GM21423 (cell line): ENCODE results near the gene NPHP1.
"Not testable (repeated sequence)": the region's sequence is repeated elsewhere in the genome, so short reads cannot be mapped to it uniquely, and the experiment has no call there.

Experiments
- ATAC-seq: cut with Tn5 transposase; IDR thresholded peaks from one replicate; pipeline ENCODE4 v1.9.1; 2021; ENCODE audit warnings: mild to moderate bottlenecking, moderate library complexity; ENCODE audit not compliant: unreplicated experiment

Gene NPHP1

GRCh38 chr2:110105183-110105582, 99.6 kb downstream of the NPHP1 start:
- ATAC-seq = no peak

DNA sequence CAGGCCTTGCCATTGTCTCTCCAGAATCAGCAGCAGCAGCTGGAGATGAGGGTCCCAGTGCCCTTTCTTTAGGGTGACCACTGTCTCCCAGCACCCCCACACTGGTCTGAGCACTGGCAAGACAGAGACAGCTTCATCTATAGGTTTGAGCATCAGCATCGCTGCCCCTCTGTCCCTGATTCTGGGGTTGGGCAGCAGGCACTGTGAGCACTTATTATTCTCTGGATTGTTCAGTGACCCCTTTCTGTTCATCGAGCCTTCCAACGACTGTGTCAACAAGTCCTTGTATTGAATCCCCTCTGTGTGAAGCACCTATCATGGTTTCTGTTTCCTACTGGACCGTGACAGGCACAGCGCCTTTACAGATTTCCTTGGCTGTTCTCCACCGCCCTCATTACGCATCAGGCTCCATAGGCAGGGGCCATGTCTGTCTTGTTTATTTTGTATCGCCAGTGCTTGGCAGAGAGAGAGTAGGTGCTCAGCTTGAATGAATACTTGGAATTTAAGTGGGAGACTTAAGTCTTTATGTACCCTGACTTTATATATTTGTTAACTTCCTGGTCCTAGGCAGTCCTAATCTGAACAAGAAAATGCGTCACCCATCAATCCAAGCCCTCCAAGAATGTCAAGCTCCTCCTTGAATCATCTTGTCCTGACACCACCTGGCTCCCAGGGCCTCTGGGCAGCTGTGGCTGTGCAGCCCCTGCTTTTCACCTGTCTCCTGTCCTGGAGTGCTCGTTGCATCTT, 100.6 kb downstream of the NPHP1 start:
- no peak for ATAC-seq

DNA sequence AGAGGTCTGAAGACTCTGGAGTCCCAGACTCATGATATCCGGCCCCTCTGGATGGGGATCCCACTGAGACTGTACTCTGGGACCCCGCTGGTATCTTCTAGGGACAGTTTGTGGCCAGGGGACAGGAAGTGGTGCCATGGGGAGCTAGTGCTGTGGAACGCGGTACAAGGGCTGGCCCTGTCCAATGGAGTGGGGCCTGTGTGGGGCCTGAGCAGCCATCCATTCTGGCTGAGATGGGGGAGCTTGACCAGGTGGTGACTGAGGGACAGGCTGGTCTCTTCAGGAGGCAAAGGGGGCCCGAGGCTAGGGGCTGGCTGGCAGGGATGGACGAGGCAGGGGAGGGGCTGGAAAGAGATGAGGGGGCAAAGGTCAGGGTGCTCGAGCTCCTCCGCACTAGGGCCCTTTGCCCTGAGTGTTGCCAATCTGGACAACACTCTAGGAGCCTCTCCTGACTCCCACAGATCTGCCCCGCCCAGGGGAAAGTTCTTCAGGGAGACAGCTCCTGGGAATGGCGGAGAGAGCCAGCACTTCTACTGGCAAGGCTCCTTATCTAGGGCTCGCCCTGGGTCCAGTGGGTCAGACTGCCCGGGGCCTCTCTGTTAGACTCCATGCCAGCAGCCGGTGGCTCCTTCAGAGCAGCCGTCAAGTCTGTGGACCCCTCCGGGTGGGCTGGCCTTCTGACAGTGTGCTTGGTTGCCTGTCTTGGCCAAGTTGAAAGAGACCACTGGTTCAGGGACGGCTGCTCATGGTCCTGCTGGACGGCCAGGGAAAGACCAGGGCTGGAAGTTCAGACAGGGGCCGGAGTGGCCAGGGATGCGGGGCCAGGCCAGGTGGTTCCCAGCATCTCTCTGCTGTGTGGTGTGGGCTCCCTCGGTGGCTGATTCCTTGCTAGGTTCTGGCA, 101.5 kb downstream of the NPHP1 start:
- no peak for ATAC-seq

DNA sequence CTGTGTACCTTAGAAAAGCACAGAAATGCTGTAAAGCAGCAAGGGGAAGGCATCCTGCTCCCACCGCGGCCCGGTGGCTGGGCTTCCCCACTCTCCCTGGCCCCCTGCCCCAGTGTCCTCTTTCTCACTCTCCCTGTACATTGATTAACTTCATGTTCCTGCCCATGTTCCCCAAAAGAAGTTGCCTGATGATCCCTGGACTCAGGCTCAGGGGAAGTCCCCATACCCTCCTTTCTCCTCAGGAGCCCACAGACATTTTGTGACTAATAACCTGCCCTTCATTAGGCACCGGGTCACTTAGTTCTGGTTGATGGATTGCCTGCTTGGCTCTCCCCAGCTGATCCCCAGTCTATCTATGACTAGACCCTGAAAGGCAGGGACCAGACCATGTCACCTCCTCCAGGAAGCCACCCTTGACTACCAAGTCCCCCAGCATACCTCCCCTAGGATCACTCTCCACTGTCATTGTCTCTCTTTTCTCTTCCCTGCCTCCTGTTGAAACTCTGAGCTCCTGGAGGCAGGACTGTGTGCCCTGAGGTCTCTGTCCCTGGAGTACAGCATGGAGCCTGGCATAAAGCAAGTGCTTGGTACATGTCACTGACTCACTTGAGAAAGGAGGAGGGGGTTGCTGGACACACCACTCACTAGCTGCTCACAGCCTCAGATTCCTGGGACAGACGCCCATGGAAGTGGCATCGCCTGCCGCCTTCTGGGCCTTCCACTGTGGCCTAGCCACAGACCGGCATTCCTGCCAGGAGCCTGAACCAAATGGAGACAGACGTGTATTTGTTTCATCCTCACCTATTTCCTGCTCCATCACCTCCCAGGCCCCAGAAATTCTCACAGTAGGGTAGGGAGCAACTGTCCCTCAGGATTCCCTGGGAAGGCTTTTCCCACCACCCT, 102.7 kb downstream of the NPHP1 start:
- no peak for ATAC-seq

GRCh38 chr2:110101280-110101844, 103.5 kb downstream of the NPHP1 start:
- ATAC-seq = peak; percentile 61

GRCh38 chr2:110100880-110101279, 103.9 kb downstream of the NPHP1 start:
- not testable (repeated sequence) for ATAC-seq

- ATAC-seq = no peak
These were observed 104.3 kb downstream of the NPHP1 start for GRCh38 chr2:110100480-110100879.

DNA sequence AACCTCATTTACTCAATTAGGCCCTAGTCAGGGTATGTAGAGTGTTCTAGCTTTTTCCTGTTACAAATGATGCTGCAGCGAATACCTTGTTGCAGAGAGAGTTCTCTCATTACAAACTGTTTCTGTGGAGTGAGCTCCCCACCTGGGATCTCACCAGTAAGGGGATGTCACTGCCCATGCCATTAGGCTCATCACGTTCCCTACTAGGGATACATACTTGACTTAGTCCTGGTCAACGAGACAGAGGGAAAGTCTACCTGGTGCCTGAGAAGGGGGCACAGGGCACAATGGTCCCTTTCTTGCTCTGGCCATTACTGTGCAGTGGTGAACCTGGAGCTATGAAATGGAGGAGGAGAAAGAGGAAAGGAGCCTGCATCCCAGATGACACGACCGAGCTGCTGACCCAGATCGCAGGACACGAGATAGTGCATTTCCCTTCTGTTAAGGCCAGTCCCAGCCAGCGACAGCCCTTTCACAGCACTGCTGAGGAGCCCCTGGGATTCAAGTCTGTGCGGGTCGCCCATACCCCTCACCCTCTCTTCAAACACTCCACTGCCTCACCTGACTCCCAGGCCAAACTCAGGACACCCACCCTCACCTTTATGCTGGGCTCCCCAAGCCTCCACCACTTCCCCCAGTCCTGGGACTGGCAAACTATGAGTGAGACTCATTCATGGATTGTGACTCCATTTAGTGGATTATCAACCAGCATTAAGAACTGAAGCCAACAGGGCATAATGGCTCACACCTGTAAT, 105.2 kb downstream of the NPHP1 start:
- ATAC-seq = no peak

GRCh38 chr2:110099038-110099425, 105.8 kb downstream of the NPHP1 start:
- no peak for ATAC-seq

- ATAC-seq = no peak
These were observed 107.2 kb downstream of the NPHP1 start for GRCh38 chr2:110097506-110098220.

DNA sequence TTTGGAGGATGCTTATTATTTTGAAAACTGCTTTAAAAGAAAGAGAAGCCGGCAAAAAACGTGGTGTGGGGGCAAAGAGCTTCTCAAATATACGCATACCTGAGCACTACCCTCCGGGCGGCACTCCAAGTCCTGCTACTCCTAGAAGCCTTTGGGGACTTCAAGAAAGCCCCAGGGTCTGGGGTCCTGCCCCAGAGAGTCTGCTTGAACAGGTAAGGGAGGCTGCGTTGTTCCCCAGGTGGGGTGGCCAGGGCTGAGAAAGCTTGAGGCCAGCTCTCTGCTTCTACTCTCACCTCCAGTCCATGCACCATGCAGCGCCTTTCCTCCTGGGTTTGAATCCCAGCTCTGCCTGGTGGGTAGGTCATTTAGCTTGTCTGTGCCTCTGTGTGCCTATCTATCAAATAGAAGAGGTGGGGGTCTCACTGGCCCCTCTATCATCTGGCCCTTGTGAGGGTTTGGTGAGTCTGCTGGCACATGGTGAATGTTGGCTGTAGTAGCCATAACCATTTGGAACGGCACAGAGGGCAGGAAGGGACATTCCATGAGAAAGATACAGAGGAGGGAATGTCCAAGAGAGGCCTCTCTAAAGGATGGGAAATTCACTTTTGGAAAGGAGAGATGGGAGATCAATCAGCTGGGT, 108.7 kb downstream of the NPHP1 start:
- no peak for ATAC-seq

DNA sequence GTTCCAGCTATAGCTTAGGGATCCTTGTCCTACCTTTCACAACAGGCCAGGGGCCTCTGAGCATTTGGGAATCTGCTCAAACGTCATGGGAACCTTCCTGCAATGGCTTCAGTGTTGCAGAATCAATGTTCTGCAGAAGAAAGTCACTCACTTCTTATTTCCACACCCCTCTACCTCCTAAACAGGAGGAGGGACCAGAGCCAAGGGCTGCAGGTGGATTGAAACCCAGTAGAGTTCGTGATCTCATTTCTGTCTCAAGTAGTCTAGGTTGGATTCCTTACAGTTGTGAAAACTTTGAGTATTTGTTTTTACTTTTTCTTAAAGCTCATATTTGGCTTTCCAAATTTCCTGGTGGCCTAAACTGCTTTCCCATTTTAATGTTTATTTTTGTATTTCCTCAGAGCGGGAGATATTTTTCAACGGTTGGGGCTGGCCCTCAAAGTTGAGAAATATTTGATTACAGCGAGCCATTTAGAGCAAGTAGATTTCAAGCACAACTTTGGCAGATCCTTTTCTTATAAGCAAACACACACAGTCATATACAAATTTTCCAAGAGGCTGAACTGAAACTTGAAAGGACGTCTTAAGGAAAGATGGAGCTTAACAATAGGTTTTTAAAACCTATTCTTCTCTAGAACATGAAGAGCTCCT, 109.8 kb downstream of the NPHP1 start:
- ATAC-seq = not testable (repeated sequence)

- ATAC-seq = not testable (repeated sequence)
These were observed 110.9 kb downstream of the NPHP1 start for GRCh38 chr2:110093924-110094323.

DNA sequence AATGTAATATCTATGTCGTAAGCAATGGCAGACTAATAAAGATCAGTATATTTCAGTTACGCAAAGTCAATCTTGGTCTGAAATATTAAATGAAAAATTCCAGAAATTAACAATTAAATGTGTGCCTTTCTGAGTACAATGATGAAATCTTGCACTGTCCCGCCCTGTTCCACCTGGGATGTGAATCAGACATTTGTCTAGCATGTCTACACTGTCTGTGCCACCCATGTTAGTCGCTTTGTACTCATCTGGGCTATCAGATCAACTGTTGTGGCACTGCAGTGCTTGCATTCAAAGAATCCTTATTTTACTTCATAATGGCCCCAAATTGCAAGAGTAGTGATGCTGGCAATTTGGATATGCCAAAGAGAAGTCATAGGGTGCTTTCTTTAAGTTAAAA, 114.6 kb downstream of the NPHP1 start:
- ATAC-seq = not testable (repeated sequence)

- not testable (repeated sequence) for ATAC-seq
These were observed 121.1 kb downstream of the NPHP1 start for GRCh38 chr2:110083757-110084156.

- ATAC-seq = not testable (repeated sequence)
These were observed 121.7 kb downstream of the NPHP1 start for GRCh38 chr2:110083162-110083561.

- not testable (repeated sequence) for ATAC-seq
These were observed 126.7 kb downstream of the NPHP1 start for GRCh38 chr2:110078104-110078503.

GRCh38 chr2:110075896-110076295, 128.9 kb downstream of the NPHP1 start:
- ATAC-seq = not testable (repeated sequence)
